ENCODE measurements around the gene ATP2B3. TPM values are rescaled to one million over a fixed set of nuclear protein-coding genes. Genes with fewer than 3 reads are reported as not detected.

The ATP2B3 gene
- polyA plus RNA-seq, 12 donors: 0.12 to 0.89 (median 0.52) TPM; not detected in 2

GRCh38 chrX:153568451-153569011 lies 51.1 kb downstream of the ATP2B3 start:
- no peak for DNase-seq

- DNase-seq: no peak
Observed at GRCh38 chrX:153569475-153569874, 52.0 kb downstream of the ATP2B3 start.

DNA sequence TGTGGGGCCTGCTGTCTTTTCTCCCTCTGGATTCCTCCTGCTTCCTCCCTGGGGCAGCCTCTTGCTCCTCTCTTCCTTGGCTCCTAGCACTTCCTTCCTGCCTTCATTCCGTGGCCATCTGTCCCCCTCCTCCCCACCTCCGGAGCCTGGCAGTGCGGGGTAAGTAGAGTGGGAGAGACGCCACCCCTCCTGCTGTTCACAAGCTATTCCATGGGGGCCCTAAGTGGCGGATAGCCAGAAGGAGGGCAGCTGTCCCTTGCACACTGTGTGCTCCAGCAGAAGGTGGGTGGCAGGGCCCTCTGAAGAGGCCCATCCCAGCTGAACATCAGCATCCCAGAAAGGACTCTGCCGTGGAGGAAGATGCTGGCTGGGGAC lies 54.1 kb downstream of the ATP2B3 start:
- no peak for DNase-seq

- no peak for DNase-seq
Observed at GRCh38 chrX:153572601-153573000, 55.2 kb downstream of the ATP2B3 start.

DNA sequence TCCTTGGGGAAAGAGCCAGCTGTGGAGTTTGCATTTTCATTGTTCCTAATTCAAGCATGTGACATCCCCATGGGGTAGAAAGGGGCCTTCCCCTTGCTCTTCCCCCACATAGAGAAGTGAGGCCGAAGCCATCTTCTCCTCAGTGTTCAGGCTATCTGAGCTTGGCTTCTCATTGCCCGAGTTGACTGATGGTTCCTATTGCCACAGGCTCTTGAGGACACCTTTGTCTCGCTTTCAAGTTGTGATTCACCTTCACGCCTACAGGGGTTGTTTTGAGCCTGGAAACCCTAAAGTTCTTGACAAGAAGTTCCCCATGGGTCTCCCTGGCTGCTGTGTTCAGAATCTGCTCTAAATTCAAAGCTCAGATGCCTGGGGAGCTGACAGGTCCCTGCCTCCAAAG lies 56.5 kb downstream of the ATP2B3 start:
- no peak for DNase-seq

- DNase-seq: no peak
Observed at GRCh38 chrX:153576239-153576870, 58.9 kb downstream of the ATP2B3 start.

GRCh38 chrX:153576961-153577360 lies 59.5 kb downstream of the ATP2B3 start:
- DNase-seq: no peak

GRCh38 chrX:153578200-153578835 lies 60.9 kb downstream of the ATP2B3 start:
- DNase-seq: no peak

GRCh38 chrX:153578889-153579288 lies 61.4 kb downstream of the ATP2B3 start:
- no peak for DNase-seq

- DNase-seq: no peak
Observed at GRCh38 chrX:153580700-153581386, 63.4 kb downstream of the ATP2B3 start.

DNA sequence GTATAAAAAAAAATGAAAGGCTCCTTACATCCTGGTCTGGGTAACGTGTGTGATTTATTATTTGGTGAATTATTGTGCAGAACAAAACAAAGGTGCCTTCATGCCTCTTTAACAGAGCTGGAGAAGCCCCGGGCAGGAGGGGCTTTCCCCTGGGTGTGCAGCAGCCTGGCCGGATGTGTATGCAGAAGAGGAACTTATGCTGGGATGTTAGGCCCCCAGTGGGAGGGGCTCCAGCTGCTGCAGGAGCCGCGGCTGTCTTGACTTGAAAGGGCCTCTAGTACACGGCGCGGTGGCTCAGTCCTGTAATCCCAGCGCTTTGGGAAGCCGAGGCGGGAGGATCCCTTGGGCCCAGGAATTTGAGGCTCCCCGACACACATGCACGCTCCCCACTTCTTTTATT lies 65.5 kb downstream of the ATP2B3 start:
- peak; percentile 39 for DNase-seq

DNA sequence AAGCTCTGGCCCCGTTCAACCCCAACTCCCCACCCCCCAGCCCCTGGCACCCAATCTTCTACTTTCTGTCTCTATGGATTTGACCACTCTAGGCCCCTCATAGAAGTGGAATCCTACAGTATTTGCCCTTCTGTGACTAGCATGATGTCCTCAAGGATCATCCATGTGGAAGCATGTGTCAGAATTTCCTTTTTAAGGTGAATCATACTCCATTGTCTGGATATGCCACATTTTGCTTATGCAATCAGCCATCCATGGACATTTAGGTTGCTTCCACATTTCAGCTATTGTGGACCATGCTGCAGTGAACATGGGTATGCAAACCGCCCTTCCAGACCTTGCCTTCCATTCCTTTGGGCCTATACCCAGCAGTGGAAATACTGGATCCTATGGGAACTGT lies 66.0 kb downstream of the ATP2B3 start:
- no peak for DNase-seq

- DNase-seq: no peak
Observed at GRCh38 chrX:153585827-153586226, 68.4 kb downstream of the ATP2B3 start.

- DNase-seq: no peak
Observed at GRCh38 chrX:153587342-153587741, 69.9 kb downstream of the ATP2B3 start.

- DNase-seq: no peak
Observed at GRCh38 chrX:153588021-153588781, 70.8 kb downstream of the ATP2B3 start.

- DNase-seq: no peak
Observed at GRCh38 chrX:153588782-153589446, 71.5 kb downstream of the ATP2B3 start.

- DNase-seq: no peak
Observed at GRCh38 chrX:153590961-153591956, 73.8 kb downstream of the ATP2B3 start.

DNA sequence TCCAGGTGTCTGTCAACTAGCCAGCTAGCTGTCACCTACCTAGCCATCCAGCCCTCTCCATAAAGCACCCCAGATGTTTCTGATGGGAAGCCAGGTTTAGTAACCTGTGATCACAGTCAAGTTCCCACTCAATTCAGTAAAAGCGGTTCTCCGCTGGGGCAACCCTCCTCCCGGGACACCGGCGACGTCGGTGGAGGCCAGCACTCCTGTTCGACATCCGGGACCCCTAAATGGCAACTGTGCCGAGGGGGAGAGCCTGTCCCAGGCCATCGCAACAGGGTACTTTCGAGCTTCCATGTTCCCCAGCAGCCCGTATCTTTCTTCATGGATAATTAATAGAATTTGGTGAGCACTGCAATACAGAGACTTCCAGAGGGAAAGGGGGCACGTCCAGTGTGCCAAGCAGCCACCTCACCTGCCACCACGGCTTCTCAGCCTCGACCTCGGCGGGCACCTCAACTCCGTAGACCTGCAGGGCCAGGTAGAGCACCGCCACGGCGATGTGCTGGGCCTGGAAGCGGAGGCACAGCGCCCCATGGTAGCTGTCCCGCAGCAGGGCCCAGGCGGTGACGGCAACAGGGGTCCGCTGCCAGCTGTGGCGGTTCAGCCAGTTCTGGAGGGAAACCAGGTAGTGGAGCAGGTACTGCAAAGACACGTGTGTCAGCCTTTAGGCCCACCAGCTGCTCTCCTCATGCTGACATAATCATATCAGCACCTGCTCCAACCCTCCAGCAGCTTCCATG lies 74.8 kb downstream of the ATP2B3 start:
- no peak for DNase-seq

DNA sequence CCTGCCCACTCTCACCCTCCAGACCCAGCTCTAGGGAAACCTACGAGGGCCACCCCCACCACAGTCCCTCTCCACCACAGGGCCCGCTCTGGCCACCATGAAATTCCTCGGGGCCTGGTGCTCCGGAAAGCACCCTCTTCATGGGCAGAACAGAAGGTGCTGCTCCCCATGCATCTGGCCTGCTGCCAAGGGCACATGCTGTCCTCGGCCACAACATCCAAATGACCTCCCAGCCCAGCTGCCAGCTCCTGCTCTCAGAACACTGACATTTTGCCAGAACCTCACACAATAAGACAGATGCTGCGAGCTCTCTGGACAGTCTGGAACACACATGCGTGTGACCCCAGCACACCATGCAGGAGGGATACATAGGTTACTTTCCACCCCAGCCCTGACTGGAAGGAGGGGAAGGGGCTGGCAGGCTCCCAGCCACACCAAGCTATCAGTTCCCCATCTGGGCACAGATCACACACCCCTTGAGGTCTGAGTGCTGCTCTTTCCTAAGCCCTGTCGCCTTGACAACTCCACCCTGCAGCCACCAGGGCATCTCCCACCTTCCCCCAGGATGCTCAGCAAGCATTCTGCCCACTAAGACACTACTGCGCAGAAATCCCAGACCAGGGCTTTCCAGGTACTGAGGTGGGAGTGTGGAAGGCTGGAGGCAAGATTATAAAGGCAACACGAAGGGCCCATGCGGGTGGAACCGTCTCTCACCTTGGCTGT lies 75.7 kb downstream of the ATP2B3 start:
- no peak for DNase-seq
